Hepatocyte (in vitro differentiated cells): ENCODE measurements around the gene MAD1L1. TPM values are rescaled to one million over a fixed set of nuclear protein-coding genes. Genes with fewer than 3 reads are reported as not detected.

Experiments
- DNase-seq: peaks from one replicate; pipeline ENCODE4 v3.0.0-alpha.2; 2016; ENCODE audit warnings: low spot score
- H2AFZ ChIP-seq: fragments of 200-600 bp; sonication (generic); 2 replicates; pipeline ENCODE4 v1.6.0; 2016; ENCODE audit warnings: antibody characterized with exemption, mild to moderate bottlenecking
- H3K27ac ChIP-seq: fragments of 200-600 bp; sonication (generic); 2 replicates; pipeline ENCODE4 v1.5.1; 2016; ENCODE audit warnings: mild to moderate bottlenecking
- H3K27me3 ChIP-seq: fragments of 200-600 bp; sonication (generic); 2 replicates; pipeline ENCODE4 v1.6.1; 2016
- H3K36me3 ChIP-seq: fragments of 200-600 bp; sonication (generic); replicated peaks from 2 replicates; pipeline ENCODE4 v1.5.1; 2016; ENCODE audit warnings: low read depth; ENCODE audit not compliant: insufficient read depth
- H3K4me1 ChIP-seq: fragments of 200-600 bp; sonication (generic); 2 replicates; pipeline ENCODE4 v1.5.1; 2016; ENCODE audit warnings: mild to moderate bottlenecking, moderate library complexity; ENCODE audit not compliant: insufficient read depth
- H3K4me2 ChIP-seq: fragments of 200-600 bp; sonication (generic); 2 replicates; pipeline ENCODE4 v1.6.0; 2016
- H3K4me3 ChIP-seq: fragments of 200-600 bp; sonication (generic); 2 replicates; pipeline ENCODE4 v1.5.1; 2016; ENCODE audit warnings: mild to moderate bottlenecking
- H3K79me2 ChIP-seq: fragments of 200-600 bp; sonication (generic); 2 replicates; pipeline ENCODE4 v1.6.0; 2017; ENCODE audit warnings: mild to moderate bottlenecking
- H3K9me2 ChIP-seq: fragments of 200-600 bp; sonication (generic); replicated peaks from 2 replicates; pipeline ENCODE4 v1.6.0; 2017; ENCODE audit warnings: mild to moderate bottlenecking; ENCODE audit not compliant: insufficient read depth
- H3K9me3 ChIP-seq: fragments of 200-600 bp; sonication (generic); 2 replicates; pipeline ENCODE4 v1.5.1; 2016; ENCODE audit warnings: low read depth, mild to moderate bottlenecking
- H4K20me1 ChIP-seq: fragments of 200-600 bp; sonication (generic); 2 replicates; pipeline ENCODE4 v1.6.0; 2016; ENCODE audit warnings: mild to moderate bottlenecking; ENCODE audit not compliant: insufficient read depth, poor library complexity, severe bottlenecking
- EZH2 ChIP-seq: fragments of 200-600 bp; sonication (generic); IDR thresholded peaks from 2 replicates; pipeline ENCODE4 v1.6.1; 2016; ENCODE audit warnings: antibody characterized with exemption, mild to moderate bottlenecking, borderline replicate concordance
- EZH2phosphoT487 ChIP-seq: fragments of 200-600 bp; sonication (generic); IDR thresholded peaks from one replicate; pipeline ENCODE4 v1.6.1; 2018; ENCODE audit warnings: antibody characterized with exemption, mild to moderate bottlenecking, low read depth, moderate library complexity; ENCODE audit not compliant: unreplicated experiment, severe bottlenecking
- WGBS: methylation state at CpG from one replicate; pipeline ENCODE4 v1.1.6; 2016; ENCODE audit warnings: low lambda C conversion rate; ENCODE audit errors: missing lambda C conversion rate; 5-methylcytosine and 5-hydroxymethylcytosine counted together
- polyA plus RNA-seq: library from polyadenylated mRNA; unstranded; fragments of >200 nt; fragmentation: Nextera tagmentation; extraction: Ambion mirVana; gene quantifications from 2 replicates; pipeline ENCODE4 v1.2.1, GENCODE V29; 2016
- total RNA-seq: library from RNA; depleted of rRNA; stranded (reverse); fragments of >200 nt; gene quantifications from 2 replicates; pipeline ENCODE4 v1.2.3, GENCODE V29; 2014
- TF ChIP-seq, protein P1 (sequence below): fragments of 200-600 bp; sonication (generic); IDR thresholded peaks from 2 replicates; pipeline ENCODE4 v1.5.1; 2016; ENCODE audit warnings: antibody characterized with exemption, mild to moderate bottlenecking; ENCODE audit not compliant: poor library complexity

Gene MAD1L1
- total and polyA plus RNA-seq, 2 experiments from 2014 or later: 30.7 to 31.0 TPM

DNA sequence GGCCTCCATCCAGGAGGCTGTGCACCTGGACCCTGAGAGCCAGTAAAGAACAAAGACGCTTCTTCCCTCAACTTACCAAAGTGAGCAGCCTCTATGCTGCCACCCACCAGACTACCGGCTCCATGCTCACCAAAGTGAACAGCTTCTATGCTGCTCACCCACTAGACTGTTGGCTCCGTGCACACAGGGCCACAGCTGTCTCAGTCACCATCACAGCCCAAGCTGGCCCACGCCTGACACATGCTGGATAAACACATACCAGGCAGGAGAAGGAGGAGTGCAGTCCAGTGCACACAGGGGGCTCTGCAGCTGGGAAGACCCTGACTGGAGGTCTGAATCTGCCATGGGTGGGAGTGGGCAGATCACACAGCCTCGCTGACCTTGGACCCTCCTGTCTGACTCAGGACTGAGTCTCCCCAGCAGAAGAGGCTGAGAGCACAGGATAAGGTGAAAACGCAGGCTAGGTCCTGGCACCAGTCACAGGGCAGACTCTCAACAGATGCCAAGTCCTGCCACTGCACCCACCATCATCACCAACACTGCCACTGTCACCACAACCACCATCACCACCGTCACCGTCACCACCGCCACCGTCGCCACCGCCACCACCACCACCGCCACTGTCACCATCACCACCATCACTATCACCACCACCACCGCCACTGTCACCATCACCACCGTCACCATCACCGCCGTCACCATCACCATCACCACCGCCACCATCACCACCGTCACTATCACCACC lies 130.9 kb downstream of the MAD1L1 start:
- H3K9me2 ChIP-seq: no peaks in the 10 kb centered on the region
- no peaks in the 10 kb centered on the region for H3K9me3 ChIP-seq
- H3K4me3 ChIP-seq: no peak overlapping the region
- H3K4me2 ChIP-seq: no peak overlapping the region
- peaks cover 33% of the 10 kb centered on the region for H3K4me1 ChIP-seq
- H3K79me2 ChIP-seq: no peaks in the 10 kb centered on the region
- H3K27ac ChIP-seq: no peak overlapping the region
- WGBS: 96% methylated on average over 8 of the region's 19 CpGs
- H4K20me1 ChIP-seq: no peaks in the 10 kb centered on the region
- no peak overlapping the region for H2AFZ ChIP-seq
- H3K27me3 ChIP-seq: no peaks in the 10 kb centered on the region
- DNase-seq: no peak
- TF ChIP-seq EZH2: no peak
- no peak for TF ChIP-seq EZH2phosphoT487
- TF ChIP-seq, protein P1, sequence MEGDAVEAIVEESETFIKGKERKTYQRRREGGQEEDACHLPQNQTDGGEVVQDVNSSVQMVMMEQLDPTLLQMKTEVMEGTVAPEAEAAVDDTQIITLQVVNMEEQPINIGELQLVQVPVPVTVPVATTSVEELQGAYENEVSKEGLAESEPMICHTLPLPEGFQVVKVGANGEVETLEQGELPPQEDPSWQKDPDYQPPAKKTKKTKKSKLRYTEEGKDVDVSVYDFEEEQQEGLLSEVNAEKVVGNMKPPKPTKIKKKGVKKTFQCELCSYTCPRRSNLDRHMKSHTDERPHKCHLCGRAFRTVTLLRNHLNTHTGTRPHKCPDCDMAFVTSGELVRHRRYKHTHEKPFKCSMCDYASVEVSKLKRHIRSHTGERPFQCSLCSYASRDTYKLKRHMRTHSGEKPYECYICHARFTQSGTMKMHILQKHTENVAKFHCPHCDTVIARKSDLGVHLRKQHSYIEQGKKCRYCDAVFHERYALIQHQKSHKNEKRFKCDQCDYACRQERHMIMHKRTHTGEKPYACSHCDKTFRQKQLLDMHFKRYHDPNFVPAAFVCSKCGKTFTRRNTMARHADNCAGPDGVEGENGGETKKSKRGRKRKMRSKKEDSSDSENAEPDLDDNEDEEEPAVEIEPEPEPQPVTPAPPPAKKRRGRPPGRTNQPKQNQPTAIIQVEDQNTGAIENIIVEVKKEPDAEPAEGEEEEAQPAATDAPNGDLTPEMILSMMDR: no peak
- no peaks in the 10 kb centered on the region for H3K36me3 ChIP-seq

DNA sequence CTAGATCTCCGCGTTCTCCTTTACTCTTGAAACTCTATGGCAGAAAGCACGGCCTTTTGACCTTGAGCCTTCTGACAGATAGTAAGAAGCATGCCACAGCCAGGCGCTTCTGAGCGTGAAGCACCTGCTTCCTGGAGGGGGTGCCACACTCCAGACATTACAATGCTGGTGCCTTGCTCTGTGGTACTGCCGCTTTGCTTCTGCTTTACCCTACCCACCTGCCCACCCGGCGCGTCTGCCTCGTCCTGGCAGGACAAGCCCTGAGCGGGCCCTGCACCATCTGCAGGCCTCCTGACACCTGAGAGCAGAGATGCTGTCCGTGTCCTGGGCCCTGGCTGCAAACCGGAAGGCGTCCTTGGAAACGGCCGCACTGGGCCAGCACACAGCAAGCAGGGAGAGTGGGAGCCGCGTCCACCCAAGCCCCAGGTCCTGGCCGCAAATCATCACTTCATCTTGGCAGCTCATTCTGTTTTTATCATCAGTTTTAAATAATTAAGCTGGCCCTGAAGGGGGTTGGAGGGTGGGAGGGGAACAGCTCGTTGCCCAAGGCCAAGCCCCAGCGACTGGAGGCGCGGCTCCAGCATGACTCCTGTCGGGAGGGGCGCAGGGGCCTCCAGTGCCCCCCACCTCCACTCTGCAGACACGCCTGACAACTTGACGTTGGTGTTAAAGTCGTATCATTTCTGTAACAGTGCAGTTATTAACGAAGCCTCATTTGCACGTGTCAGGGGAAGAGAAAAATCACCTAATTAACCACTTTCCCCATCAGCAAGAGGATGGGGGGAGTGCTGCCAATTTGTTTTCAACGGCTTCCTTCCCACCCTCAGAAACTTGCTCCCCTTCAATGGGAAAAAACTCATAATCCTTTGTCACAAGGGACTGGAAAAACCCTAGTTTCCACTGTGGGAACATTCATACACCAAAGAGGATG lies 132.2 kb downstream of the MAD1L1 start:
- no peaks in the 10 kb centered on the region for H3K36me3 ChIP-seq

DNA sequence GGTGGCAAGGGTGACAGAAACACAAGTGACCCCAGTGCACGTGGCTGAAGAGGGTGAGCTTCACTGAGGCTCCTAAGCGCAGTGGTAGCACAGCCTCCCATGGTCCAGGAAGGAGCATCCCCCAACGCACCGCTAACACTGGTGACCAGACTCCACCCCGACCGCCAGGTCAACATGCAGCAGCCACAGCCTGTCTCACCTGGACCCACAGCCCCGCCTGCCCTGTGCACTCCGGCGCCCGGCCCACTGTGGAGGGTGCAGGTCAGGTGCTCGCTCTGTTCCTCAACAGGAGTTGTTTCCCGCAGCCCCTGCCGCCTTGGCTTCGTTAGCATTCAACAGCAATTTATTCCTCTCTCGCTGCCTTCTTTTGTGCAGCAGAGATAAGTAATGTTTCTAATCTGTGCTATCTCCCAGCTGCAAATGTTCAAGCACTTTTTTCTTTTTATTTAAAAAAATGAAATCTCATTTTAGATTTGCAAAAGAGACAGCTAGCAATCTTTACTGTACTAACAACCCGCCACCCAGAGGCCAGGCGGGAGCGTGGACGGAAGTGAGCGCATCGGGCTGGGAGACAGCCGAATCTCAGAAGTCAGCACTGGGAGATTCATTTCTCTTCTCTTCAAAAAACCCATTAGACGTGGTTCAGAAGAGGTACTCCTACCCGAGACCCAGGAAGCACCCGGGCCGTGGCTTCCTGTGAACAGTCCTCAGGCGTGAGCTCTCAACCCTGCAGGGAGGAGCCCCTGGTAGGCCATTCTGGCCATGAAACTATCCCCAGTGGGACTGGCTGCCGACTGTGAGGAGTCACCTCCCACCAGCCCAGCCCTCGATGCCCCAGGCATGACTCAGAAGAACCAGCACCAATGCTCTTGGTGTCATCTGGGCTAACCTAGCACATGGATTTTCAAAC lies 133.4 kb downstream of the MAD1L1 start:
- WGBS: 86% methylated on average over 29 of the region's 29 CpGs
- no peaks in the 10 kb centered on the region for H3K9me3 ChIP-seq
- no peak overlapping the region for H3K4me2 ChIP-seq
- TF ChIP-seq EZH2: no peak
- no peaks in the 10 kb centered on the region for H3K36me3 ChIP-seq
- no peaks in the 10 kb centered on the region for H4K20me1 ChIP-seq
- H3K9me2 ChIP-seq: no peaks in the 10 kb centered on the region
- H3K4me3 ChIP-seq: no peak overlapping the region
- no peak overlapping the region for H2AFZ ChIP-seq
- no peak for DNase-seq
- peaks cover 13% of the 10 kb centered on the region for H3K4me1 ChIP-seq
- H3K27me3 ChIP-seq: no peaks in the 10 kb centered on the region
- H3K79me2 ChIP-seq: no peaks in the 10 kb centered on the region
- no peak overlapping the region for H3K27ac ChIP-seq

More for the DNA sequence above, 132.2 kb downstream of the MAD1L1 start:
- H3K4me1 ChIP-seq: peaks cover 25% of the 10 kb centered on the region
- no peak for TF ChIP-seq EZH2
- TF ChIP-seq, protein P1: peak; percentile 7
- H3K4me3 ChIP-seq: no peak overlapping the region
- H4K20me1 ChIP-seq: no peaks in the 10 kb centered on the region
- no peak overlapping the region for H3K4me2 ChIP-seq
- WGBS: 84% methylated on average over 31 of the region's 31 CpGs
- H3K79me2 ChIP-seq: no peaks in the 10 kb centered on the region
- peak; percentile 35 for DNase-seq
- no peak overlapping the region for H2AFZ ChIP-seq
- no peaks in the 10 kb centered on the region for H3K9me2 ChIP-seq
- no peaks in the 10 kb centered on the region for H3K9me3 ChIP-seq
- H3K27me3 ChIP-seq: no peaks in the 10 kb centered on the region
- H3K27ac ChIP-seq: no peak overlapping the region
